ENCODE data around the gene RHOBTB1.
A peak's percentile ranks its signal among the peaks of the same experiment; 100 is the strongest.

Gene RHOBTB1

DNA sequence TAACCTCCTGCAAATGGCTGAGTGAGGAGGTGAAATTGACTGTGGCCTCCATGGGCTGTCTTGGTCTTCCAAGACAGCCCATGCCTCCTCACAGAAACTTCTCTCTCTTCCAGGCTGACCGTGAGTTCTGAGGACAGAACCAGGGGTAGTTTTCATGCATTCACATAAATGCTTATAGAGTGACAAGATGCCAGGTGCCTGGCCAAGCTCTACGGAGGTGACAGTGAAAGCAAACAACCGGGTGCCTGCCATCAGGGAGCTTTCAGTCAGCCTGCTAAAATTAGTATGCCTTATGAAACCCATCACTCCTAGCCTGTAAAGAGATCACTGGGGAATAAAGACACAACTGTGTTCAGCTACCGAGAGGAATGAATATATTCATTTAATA lies 919 bp upstream of the RHOBTB1 start:
- no peaks in the 10 kb centered on the region for H3K27me3 ChIP-seq (ENCODE audit: insufficient read depth, low read length)
- H3K4me3 ChIP-seq (ENCODE audit: low read length), result peak overlapping the region; percentile 62
- H2AFZ ChIP-seq (ENCODE audit: low read depth, low read length), result peak overlapping the region; percentile 87

GRCh38 chr10:60943316-60944057 lies 498 bp downstream of the RHOBTB1 start:
- Histone ChIP-seq H3K27me3 (ENCODE audit: insufficient read depth, low read length) (no peaks in the 10 kb centered on the region), H2AFZ (ENCODE audit: low read depth, low read length) (peak overlapping the region; percentile 87), H3K4me3 (ENCODE audit: low read length) (peak overlapping the region; percentile 62), H3K36me3 (ENCODE audit: insufficient read depth, low read length) (no peaks in the 10 kb centered on the region), H3K4me1 (ENCODE audit: insufficient read depth, low read length) (peaks cover 16% of the 10 kb centered on the region), H3K9me3 (ENCODE audit: low read length) (no peaks in the 10 kb centered on the region)

More for the DNA sequence above, 919 bp upstream of the RHOBTB1 start:
- Histone ChIP-seq H3K9me3 (ENCODE audit: low read length) (no peaks in the 10 kb centered on the region), H3K36me3 (ENCODE audit: insufficient read depth, low read length) (no peaks in the 10 kb centered on the region), H3K4me1 (ENCODE audit: insufficient read depth, low read length) (peaks cover 16% of the 10 kb centered on the region)

- Histone ChIP-seq H3K36me3 (ENCODE audit: insufficient read depth, low read length) (no peaks in the 10 kb centered on the region), H3K9me3 (ENCODE audit: low read length) (no peaks in the 10 kb centered on the region), H3K4me1 (ENCODE audit: insufficient read depth, low read length) (peaks cover 16% of the 10 kb centered on the region), H3K4me3 (ENCODE audit: low read length) (peak overlapping the region; percentile 62), H3K27me3 (ENCODE audit: insufficient read depth, low read length) (no peaks in the 10 kb centered on the region), H2AFZ (ENCODE audit: low read depth, low read length) (peak overlapping the region; percentile 87)
Observed at GRCh38 chr10:60942788-60943315, 1.1 kb downstream of the RHOBTB1 start.

DNA sequence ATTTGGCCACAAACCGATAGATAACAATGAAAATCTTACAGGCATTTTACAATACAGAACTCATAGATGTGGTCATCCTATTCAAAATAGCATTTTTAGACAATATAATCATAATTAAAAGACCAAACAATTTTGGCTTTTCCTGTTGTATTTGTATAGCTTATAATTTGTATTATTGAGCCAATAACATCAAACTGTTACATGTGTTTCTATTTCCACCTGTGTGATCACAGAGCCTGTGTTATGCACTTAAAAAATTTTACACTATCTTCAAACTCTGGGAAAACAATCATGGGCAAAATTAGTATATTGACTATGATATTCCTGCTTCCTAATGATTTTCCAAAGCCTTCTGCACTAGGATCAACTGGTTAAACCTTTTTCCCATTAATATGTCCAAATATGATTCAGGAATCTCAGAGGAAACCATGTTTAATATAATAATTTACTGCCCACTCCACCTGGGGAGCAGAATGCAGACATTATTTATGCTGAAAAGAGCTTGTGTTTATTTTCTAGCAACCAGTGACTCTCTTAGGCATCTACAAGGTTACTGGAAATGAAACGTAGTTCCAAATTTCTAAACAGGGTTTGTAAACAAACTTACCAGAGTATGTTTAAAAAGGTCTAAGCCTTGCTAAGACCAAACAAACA lies 1.7 kb downstream of the RHOBTB1 start:
- no peaks in the 10 kb centered on the region for H3K36me3 ChIP-seq (ENCODE audit: insufficient read depth, low read length)
- no peaks in the 10 kb centered on the region for H3K9me3 ChIP-seq (ENCODE audit: low read length)
- H3K27me3 ChIP-seq (ENCODE audit: insufficient read depth, low read length), result no peaks in the 10 kb centered on the region
- peak overlapping the region; percentile 87 for H2AFZ ChIP-seq (ENCODE audit: low read depth, low read length)
- H3K4me3 ChIP-seq (ENCODE audit: low read length), result peak overlapping the region; percentile 62
- H3K4me1 ChIP-seq (ENCODE audit: insufficient read depth, low read length), result peaks cover 16% of the 10 kb centered on the region

DNA sequence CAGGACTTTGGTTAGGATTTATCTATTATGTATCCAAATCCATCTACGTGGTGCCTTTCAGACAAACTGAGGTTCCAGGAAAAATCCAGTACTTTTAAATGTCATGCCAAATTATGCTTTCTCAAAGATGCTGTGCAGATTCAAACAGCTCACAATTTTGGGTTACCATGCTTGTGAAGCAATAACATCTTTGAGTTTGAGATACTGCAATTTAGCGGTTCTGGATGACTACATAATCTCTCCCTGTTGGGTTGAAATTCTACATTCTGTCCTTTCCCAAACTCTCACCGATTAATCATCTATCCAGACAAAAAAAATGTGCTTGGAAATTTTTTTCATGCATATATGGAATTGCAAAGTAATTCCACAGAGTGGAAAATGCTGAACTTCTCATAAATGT lies 3.5 kb downstream of the RHOBTB1 start:
- H3K9me3 ChIP-seq (ENCODE audit: low read length), result no peaks in the 10 kb centered on the region
- H3K27me3 ChIP-seq (ENCODE audit: insufficient read depth, low read length), result no peaks in the 10 kb centered on the region
- peaks cover 6% of the 10 kb centered on the region for H3K36me3 ChIP-seq (ENCODE audit: insufficient read depth, low read length)
- H3K4me3 ChIP-seq (ENCODE audit: low read length), result no peak overlapping the region
- H2AFZ ChIP-seq (ENCODE audit: low read depth, low read length), result no peak overlapping the region
- H3K4me1 ChIP-seq (ENCODE audit: insufficient read depth, low read length), result peaks cover 16% of the 10 kb centered on the region

GRCh38 chr10:60937784-60938654 lies 6.0 kb downstream of the RHOBTB1 start:
- Histone ChIP-seq H2AFZ (ENCODE audit: low read depth, low read length) (no peak overlapping the region), H3K9me3 (ENCODE audit: low read length) (no peaks in the 10 kb centered on the region), H3K4me3 (ENCODE audit: low read length) (no peak overlapping the region), H3K27me3 (ENCODE audit: insufficient read depth, low read length) (no peaks in the 10 kb centered on the region), H3K4me1 (ENCODE audit: insufficient read depth, low read length) (peaks cover 14% of the 10 kb centered on the region), H3K36me3 (ENCODE audit: insufficient read depth, low read length) (peaks cover 6% of the 10 kb centered on the region)

DNA sequence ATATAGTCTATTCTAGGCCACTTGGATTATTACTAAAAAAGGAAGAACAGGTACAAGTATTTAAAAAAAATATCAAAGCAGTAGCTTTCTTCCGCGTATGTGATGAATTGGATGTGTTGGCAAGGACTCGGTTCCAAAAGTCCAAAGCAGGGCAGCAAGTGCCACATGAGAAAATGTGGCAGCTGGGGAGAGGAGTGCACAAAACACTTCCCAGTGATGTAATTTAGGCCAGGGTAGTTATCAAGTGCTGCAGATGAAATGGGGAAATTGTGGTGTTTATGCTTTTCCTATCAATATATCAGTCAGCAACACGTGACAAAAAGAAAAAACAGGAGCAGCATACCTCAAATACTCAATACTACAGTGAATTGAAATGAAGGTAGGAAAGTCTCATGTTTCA lies 7.0 kb downstream of the RHOBTB1 start:
- Histone ChIP-seq H3K9me3 (ENCODE audit: low read length) (no peaks in the 10 kb centered on the region), H3K36me3 (ENCODE audit: insufficient read depth, low read length) (peaks cover 6% of the 10 kb centered on the region), H3K27me3 (ENCODE audit: insufficient read depth, low read length) (no peaks in the 10 kb centered on the region), H2AFZ (ENCODE audit: low read depth, low read length) (no peak overlapping the region), H3K4me1 (ENCODE audit: insufficient read depth, low read length) (peaks cover 4% of the 10 kb centered on the region), H3K4me3 (ENCODE audit: low read length) (no peak overlapping the region)

DNA sequence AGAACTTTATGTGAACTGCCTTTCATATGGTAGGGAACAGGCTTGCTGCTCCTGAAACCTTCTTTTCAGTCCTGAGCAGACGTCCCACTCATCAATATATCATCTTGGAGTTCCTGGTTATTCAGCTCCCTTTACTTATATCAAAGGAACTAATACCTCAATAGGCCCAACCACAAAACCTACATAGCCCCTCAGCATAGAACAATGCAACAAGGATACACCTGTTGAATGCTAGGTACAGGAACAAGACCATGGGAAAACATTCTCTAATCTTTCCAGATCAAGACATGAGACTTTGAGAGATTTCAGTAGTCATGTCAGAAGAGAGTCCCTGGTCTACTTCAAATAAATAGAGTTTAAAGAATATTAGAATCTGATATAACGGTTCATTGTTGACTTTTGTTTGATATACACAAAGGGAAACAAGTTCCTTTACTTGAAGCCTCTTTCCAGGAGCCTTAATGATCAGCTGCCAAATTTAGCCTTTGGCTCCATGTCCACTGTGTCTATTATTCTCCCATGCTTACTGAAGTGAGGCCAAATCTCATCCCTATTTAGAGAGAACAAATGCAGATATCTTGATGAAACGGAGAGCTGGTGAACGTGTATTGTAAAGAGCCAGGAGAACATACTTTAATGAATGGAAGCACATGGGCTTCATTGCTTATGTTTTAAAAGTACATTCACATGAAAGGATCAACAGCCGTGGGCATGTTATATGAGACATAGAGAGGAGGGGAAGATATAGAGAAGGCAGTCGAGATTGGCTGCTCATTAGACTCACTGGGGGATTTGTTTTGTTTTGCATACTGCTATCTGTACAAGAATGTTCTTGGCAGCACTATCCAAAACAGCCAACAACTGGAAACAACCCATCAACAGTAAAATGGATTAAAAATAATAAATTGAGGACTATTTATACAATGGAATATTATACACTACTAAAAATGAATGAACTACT lies 9.5 kb downstream of the RHOBTB1 start:
- Histone ChIP-seq H2AFZ (ENCODE audit: low read depth, low read length) (no peak overlapping the region), H3K36me3 (ENCODE audit: insufficient read depth, low read length) (peaks cover 6% of the 10 kb centered on the region), H3K4me3 (ENCODE audit: low read length) (no peak overlapping the region), H3K9me3 (ENCODE audit: low read length) (no peaks in the 10 kb centered on the region), H3K27me3 (ENCODE audit: insufficient read depth, low read length) (no peaks in the 10 kb centered on the region), H3K4me1 (ENCODE audit: insufficient read depth, low read length) (no peaks in the 10 kb centered on the region)

- no peaks in the 10 kb centered on the region for H3K4me1 ChIP-seq (ENCODE audit: insufficient read depth, low read length)
- no peaks in the 10 kb centered on the region for H3K9me3 ChIP-seq (ENCODE audit: low read length)
- no peak overlapping the region for H3K4me3 ChIP-seq (ENCODE audit: low read length)
- H2AFZ ChIP-seq (ENCODE audit: low read depth, low read length), result no peak overlapping the region
- H3K27me3 ChIP-seq (ENCODE audit: insufficient read depth, low read length), result no peaks in the 10 kb centered on the region
- H3K36me3 ChIP-seq (ENCODE audit: insufficient read depth, low read length), result peaks cover 6% of the 10 kb centered on the region
Observed at GRCh38 chr10:60932756-60933155, 11.2 kb downstream of the RHOBTB1 start.

DNA sequence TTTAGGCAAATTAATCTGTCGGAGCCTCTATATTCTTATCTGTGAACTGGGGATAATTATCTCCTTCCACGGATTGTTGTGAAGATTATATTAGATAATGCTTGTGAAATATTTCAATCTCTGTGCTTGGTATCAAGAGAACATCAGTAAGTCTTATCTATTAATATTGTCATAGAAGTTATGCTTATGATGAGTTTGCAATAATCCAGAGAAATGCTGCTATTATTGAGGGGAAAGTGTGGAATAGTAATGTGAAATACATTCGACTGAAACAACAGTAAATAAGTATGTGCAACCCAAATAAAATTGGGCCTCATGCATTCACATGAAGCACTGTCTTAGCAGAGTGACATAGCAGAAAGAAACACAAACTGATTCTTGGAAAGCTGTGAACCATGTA lies 13.7 kb downstream of the RHOBTB1 start:
- Histone ChIP-seq H3K9me3 (ENCODE audit: low read length) (no peaks in the 10 kb centered on the region), H3K27me3 (ENCODE audit: insufficient read depth, low read length) (no peaks in the 10 kb centered on the region), H2AFZ (ENCODE audit: low read depth, low read length) (no peak overlapping the region), H3K36me3 (ENCODE audit: insufficient read depth, low read length) (no peaks in the 10 kb centered on the region), H3K4me1 (ENCODE audit: insufficient read depth, low read length) (no peaks in the 10 kb centered on the region), H3K4me3 (ENCODE audit: low read length) (no peak overlapping the region)

DNA sequence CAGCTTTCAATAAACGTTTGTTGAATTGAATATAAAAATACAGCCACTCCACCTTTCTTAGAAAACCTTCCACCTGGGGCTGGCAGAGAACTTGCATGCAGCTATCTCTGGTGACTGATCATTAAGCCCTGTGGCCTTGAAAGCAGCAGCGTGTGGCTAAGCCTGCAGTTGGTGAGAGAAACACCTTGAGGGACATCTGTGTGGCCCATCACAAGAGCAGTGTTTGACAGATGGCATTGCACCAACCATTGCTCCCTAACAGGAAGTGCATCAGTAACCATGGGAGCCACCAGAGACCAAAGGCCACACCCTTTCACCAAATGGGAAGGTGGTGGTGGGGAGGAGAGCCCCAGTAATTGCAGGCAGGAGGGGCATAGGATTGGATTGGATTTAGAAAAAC lies 22.4 kb downstream of the RHOBTB1 start:
- Histone ChIP-seq H3K36me3 (ENCODE audit: insufficient read depth, low read length) (no peaks in the 10 kb centered on the region), H2AFZ (ENCODE audit: low read depth, low read length) (no peak overlapping the region)

GRCh38 chr10:60920479-60920878 lies 23.5 kb downstream of the RHOBTB1 start:
- Histone ChIP-seq H3K4me3 (ENCODE audit: low read length) (no peak overlapping the region), H3K4me1 (ENCODE audit: insufficient read depth, low read length) (no peaks in the 10 kb centered on the region), H3K9me3 (ENCODE audit: low read length) (peaks cover 8% of the 10 kb centered on the region), H3K27me3 (ENCODE audit: insufficient read depth, low read length) (no peaks in the 10 kb centered on the region), H3K36me3 (ENCODE audit: insufficient read depth, low read length) (no peaks in the 10 kb centered on the region), H2AFZ (ENCODE audit: low read depth, low read length) (no peak overlapping the region)

More for the DNA sequence above, 22.4 kb downstream of the RHOBTB1 start:
- H3K4me1 ChIP-seq (ENCODE audit: insufficient read depth, low read length), result no peaks in the 10 kb centered on the region
- H3K4me3 ChIP-seq (ENCODE audit: low read length), result no peak overlapping the region
- no peaks in the 10 kb centered on the region for H3K27me3 ChIP-seq (ENCODE audit: insufficient read depth, low read length)
- peaks cover 8% of the 10 kb centered on the region for H3K9me3 ChIP-seq (ENCODE audit: low read length)
